ENCODE measurements around the gene PABPN1L. TPM values are rescaled to one million over a fixed set of nuclear protein-coding genes. Genes with fewer than 3 reads are reported as not detected.

Gene PABPN1L
- total RNA-seq, 1 experiment from 2014 or later: not detected

DNA sequence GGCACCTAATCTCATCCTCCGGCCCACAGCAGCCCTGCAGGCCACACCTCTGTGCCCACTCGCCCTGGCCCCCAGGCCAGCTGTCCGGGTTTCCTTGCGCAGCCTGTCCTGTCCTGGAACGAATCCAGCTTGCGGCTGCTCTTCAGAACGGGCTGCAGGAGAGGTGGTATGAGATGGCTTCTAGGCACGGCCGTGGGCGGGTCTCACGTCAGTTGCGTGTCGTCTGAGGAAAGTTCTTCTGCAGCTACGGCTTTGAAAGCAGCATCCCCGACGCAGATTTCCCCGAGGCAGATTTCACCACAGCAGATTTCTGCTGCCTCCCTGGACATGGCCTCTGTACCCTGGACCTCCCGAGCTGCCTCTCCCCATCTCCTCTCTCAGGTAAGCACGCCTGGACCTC is 27.9 kb downstream of the PABPN1L start:
- CTCF ChIA-PET: interaction anchor here (0.7 kb wide), 1 partner anchor 117 kb away, joined by 3 read pairs; no protein-coding TSS in a partner anchor
- intact Hi-C loops (cut with micrococcal nuclease; ENCODE audit: unreplicated experiment): no loop called here
- TF ChIP-seq, protein P1, sequence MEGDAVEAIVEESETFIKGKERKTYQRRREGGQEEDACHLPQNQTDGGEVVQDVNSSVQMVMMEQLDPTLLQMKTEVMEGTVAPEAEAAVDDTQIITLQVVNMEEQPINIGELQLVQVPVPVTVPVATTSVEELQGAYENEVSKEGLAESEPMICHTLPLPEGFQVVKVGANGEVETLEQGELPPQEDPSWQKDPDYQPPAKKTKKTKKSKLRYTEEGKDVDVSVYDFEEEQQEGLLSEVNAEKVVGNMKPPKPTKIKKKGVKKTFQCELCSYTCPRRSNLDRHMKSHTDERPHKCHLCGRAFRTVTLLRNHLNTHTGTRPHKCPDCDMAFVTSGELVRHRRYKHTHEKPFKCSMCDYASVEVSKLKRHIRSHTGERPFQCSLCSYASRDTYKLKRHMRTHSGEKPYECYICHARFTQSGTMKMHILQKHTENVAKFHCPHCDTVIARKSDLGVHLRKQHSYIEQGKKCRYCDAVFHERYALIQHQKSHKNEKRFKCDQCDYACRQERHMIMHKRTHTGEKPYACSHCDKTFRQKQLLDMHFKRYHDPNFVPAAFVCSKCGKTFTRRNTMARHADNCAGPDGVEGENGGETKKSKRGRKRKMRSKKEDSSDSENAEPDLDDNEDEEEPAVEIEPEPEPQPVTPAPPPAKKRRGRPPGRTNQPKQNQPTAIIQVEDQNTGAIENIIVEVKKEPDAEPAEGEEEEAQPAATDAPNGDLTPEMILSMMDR (IDR thresholded peaks at IDR 0.05; ENCODE audit: unreplicated experiment): no peak
- H3K4me1 Mint-ChIP-seq (ENCODE audit: low read depth, unreplicated experiment): no peaks in the 10 kb centered on the region
- peaks cover 10% of the 10 kb centered on the region for H3K36me3 Mint-ChIP-seq (ENCODE audit: insufficient read depth, unreplicated experiment)
- no TSS peak for BruUV-seq (replicated peaks)
- H3K27ac Mint-ChIP-seq (ENCODE audit: unreplicated experiment): peak overlapping the region; percentile 46
- H3K4me3 Mint-ChIP-seq (ENCODE audit: low read depth, unreplicated experiment): no peak overlapping the region
- no peak for DNase-seq
- no peaks in the 10 kb centered on the region for H3K27me3 Mint-ChIP-seq (ENCODE audit: unreplicated experiment)
- no peaks in the 10 kb centered on the region for H3K9me3 Mint-ChIP-seq (ENCODE audit: low read depth, unreplicated experiment)

- DNase-seq: no peak
- no TSS peak for BruUV-seq (replicated peaks)
- H3K9me3 Mint-ChIP-seq (ENCODE audit: low read depth, unreplicated experiment): no peaks in the 10 kb centered on the region
- no peaks in the 10 kb centered on the region for H3K4me1 Mint-ChIP-seq (ENCODE audit: low read depth, unreplicated experiment)
- TF ChIP-seq, protein P1 (IDR thresholded peaks at IDR 0.05; ENCODE audit: unreplicated experiment): no peak
- no peaks in the 10 kb centered on the region for H3K27me3 Mint-ChIP-seq (ENCODE audit: unreplicated experiment)
- intact Hi-C loops (cut with micrococcal nuclease; ENCODE audit: unreplicated experiment): no loop called here
- CTCF ChIA-PET: no interaction called here
- no peak overlapping the region for H3K27ac Mint-ChIP-seq (ENCODE audit: unreplicated experiment)
- no peak overlapping the region for H3K4me3 Mint-ChIP-seq (ENCODE audit: low read depth, unreplicated experiment)
- peaks cover 15% of the 10 kb centered on the region for H3K36me3 Mint-ChIP-seq (ENCODE audit: insufficient read depth, unreplicated experiment)
Measured at GRCh38 chr16:88837806-88838205, 28.7 kb downstream of the PABPN1L start.

DNA sequence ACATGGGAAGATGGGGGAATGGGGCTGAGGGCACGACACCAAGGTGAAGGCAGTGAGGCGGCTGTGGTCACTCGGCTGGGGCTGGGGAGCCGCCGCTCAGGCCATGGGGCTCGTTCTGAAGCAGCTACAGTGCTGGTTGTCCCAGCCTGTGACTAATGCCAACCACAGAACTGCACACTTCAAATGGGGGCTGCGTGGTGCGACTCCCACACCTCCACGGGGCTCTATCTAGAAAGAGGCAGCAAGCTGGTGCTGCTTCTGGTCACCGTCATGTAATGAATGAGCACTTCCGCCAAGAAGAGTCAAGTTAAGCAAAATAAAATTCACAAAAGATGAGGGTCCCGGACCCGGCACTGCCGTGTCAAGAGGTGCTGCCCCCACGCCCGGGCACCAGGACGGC is 29.7 kb downstream of the PABPN1L start:
- Mint-ChIP-seq H3K27me3 (ENCODE audit: unreplicated experiment) (no peaks in the 10 kb centered on the region), H3K27ac (ENCODE audit: unreplicated experiment) (no peak overlapping the region), H3K4me3 (ENCODE audit: low read depth, unreplicated experiment) (no peak overlapping the region), H3K36me3 (ENCODE audit: insufficient read depth, unreplicated experiment) (peaks cover 15% of the 10 kb centered on the region), H3K9me3 (ENCODE audit: low read depth, unreplicated experiment) (no peaks in the 10 kb centered on the region), H3K4me1 (ENCODE audit: low read depth, unreplicated experiment) (no peaks in the 10 kb centered on the region)
- CTCF ChIA-PET: no interaction called here
- no TSS peak for BruUV-seq (replicated peaks)
- DNase-seq: no peak
- intact Hi-C loops (cut with micrococcal nuclease; ENCODE audit: unreplicated experiment): no loop called here
- TF ChIP-seq, protein P1 (IDR thresholded peaks at IDR 0.05; ENCODE audit: unreplicated experiment): no peak

- BruUV-seq (replicated peaks): no TSS peak
- intact Hi-C loops (cut with micrococcal nuclease; ENCODE audit: unreplicated experiment): no loop called here
- CTCF ChIA-PET: no interaction called here
- DNase-seq: no peak
- H3K27me3 Mint-ChIP-seq (ENCODE audit: unreplicated experiment): no peaks in the 10 kb centered on the region
- TF ChIP-seq, protein P1 (IDR thresholded peaks at IDR 0.05; ENCODE audit: unreplicated experiment): no peak
- H3K4me3 Mint-ChIP-seq (ENCODE audit: low read depth, unreplicated experiment): no peak overlapping the region
- H3K27ac Mint-ChIP-seq (ENCODE audit: unreplicated experiment): no peak overlapping the region
- no peaks in the 10 kb centered on the region for H3K9me3 Mint-ChIP-seq (ENCODE audit: low read depth, unreplicated experiment)
- peaks cover 16% of the 10 kb centered on the region for H3K36me3 Mint-ChIP-seq (ENCODE audit: insufficient read depth, unreplicated experiment)
- H3K4me1 Mint-ChIP-seq (ENCODE audit: low read depth, unreplicated experiment): no peaks in the 10 kb centered on the region
Measured at GRCh38 chr16:88835818-88836217, 30.6 kb downstream of the PABPN1L start.
